CD14-positive monocyte (primary cell): ENCODE results near the gene MEA1. TPM values are rescaled to one million over a fixed set of nuclear protein-coding genes. Genes with fewer than 3 reads are reported as not detected.
A peak's percentile ranks its signal among the peaks of the same experiment; 100 is the strongest.

Source experiments
- DNase-seq, 3 donors: peaks; one replicate each; pipeline ENCODE4 v3.0.0-alpha.2; 2011 to 2022
- H2AFZ ChIP-seq: 2 replicates; pipeline ENCODE4 v1.6.0; 2012; ENCODE audit warnings: mild to moderate bottlenecking, low read depth, low read length, inconsistent platforms; ENCODE audit not compliant: insufficient read depth, poor library complexity, severe bottlenecking
- H3K27ac ChIP-seq, 2 donors: 1 replicate in 1 of 2; 2 replicates in 1 of 2; pipeline ENCODE4 v1.5.1; 2012 to 2013; ENCODE audit warnings: low read length in 2 of 2, control low read depth in 1 of 2, inconsistent platforms in 1 of 2, low read depth in 1 of 2, mild to moderate bottlenecking in 1 of 2
- H3K27me3 ChIP-seq, 2 donors: one replicate each; pipeline versions ENCODE4 v1.6.0 to v1.6.1; 2011 to 2013; ENCODE audit warnings: low read length in 2 of 2; ENCODE audit not compliant: control insufficient read depth in 2 of 2, insufficient read depth in 2 of 2
- H3K36me3 ChIP-seq, 2 donors: replicated peaks in 1 of 2; 1 replicate in 1 of 2; 2 replicates in 1 of 2; pipeline versions ENCODE4 v1.5.1 to v1.6.1; 2012 to 2013; ENCODE audit warnings: low read length in 2 of 2, control low read depth in 1 of 2, inconsistent platforms in 1 of 2, mild to moderate bottlenecking in 1 of 2; ENCODE audit not compliant: insufficient read depth in 2 of 2, control insufficient read depth in 1 of 2
- H3K4me1 ChIP-seq, 2 donors: 1 replicate in 1 of 2; 2 replicates in 1 of 2; pipeline versions ENCODE4 v1.5.1 to v1.6.1; 2012 to 2013; ENCODE audit warnings: low read length in 2 of 2, control low read depth in 1 of 2, inconsistent platforms in 1 of 2, mild to moderate bottlenecking in 1 of 2, moderate library complexity in 1 of 2; ENCODE audit not compliant: insufficient read depth in 2 of 2, control insufficient read depth in 1 of 2
- H3K4me2 ChIP-seq: replicated peaks from 2 replicates; pipeline ENCODE3; 2012; ENCODE audit warnings: low read length, moderate library complexity, mild to moderate bottlenecking; ENCODE audit not compliant: poor library complexity, severe bottlenecking; ENCODE audit errors: extremely low read depth
- H3K4me3 ChIP-seq, 3 experiments: fragments of 200-600 bp in 1 of 3; sonication (generic) in 1 of 3; replicated peaks in 1 of 3; 1 replicate in 2 of 3; 2 replicates in 1 of 3; pipeline ENCODE4 v1.5.1; 2011 to 2013; ENCODE audit warnings: low read length in 3 of 3, mild to moderate bottlenecking in 3 of 3, control low read depth in 2 of 3, low read depth in 2 of 3, inconsistent platforms in 1 of 3, moderate library complexity in 1 of 3
- H3K79me2 ChIP-seq: 2 replicates; pipeline ENCODE4 v1.6.0; 2012; ENCODE audit warnings: mild to moderate bottlenecking, control low read depth, inconsistent platforms, low read length, moderate library complexity; ENCODE audit not compliant: insufficient read depth
- H3K9ac ChIP-seq: 2 replicates; pipeline ENCODE4 v1.6.0; 2017; ENCODE audit warnings: low read length, mild to moderate bottlenecking; ENCODE audit not compliant: insufficient read depth, poor library complexity, severe bottlenecking
- H3K9me3 ChIP-seq, 2 donors: replicated peaks in 1 of 2; 1 replicate in 1 of 2; 2 replicates in 1 of 2; pipeline versions ENCODE4 v1.5.1 to v1.6.1; 2012 to 2013; ENCODE audit warnings: low read length in 2 of 2, control low read depth in 1 of 2; ENCODE audit not compliant: control insufficient read depth in 1 of 2, insufficient read depth in 1 of 2
- H4K20me1 ChIP-seq: 2 replicates; pipeline ENCODE4 v1.6.0; 2012; ENCODE audit warnings: mild to moderate bottlenecking, low read length, control low read depth, moderate library complexity; ENCODE audit not compliant: insufficient read depth
- H3K27ac Mint-ChIP-seq, 7 donors: one replicate each; pipeline ENCODE4 v1.8.0; 2020; ENCODE audit warnings: mild to moderate bottlenecking in 7 of 7, mixed read lengths in 7 of 7, moderate library complexity in 6 of 7, inconsistent platforms in 2 of 7
- H3K27me3 Mint-ChIP-seq, 3 donors: one replicate each; pipeline ENCODE4 v1.8.0; 2021 to 2022; ENCODE audit warnings: low read depth in 3 of 3, mild to moderate bottlenecking in 3 of 3, mixed read lengths in 3 of 3, moderate library complexity in 3 of 3, inconsistent platforms in 1 of 3
- H3K36me3 Mint-ChIP-seq, 2 donors: one replicate each; pipeline ENCODE4 v1.8.0; 2020; ENCODE audit warnings: mixed read lengths in 2 of 2, inconsistent platforms in 1 of 2, mild to moderate bottlenecking in 1 of 2
- H3K4me1 Mint-ChIP-seq: one replicate; pipeline ENCODE4 v1.8.0; 2020; ENCODE audit warnings: mild to moderate bottlenecking, mixed read lengths
- H3K4me3 Mint-ChIP-seq, 2 donors: one replicate each; pipeline ENCODE4 v1.8.0; 2020; ENCODE audit warnings: mild to moderate bottlenecking in 2 of 2, mixed read lengths in 2 of 2, moderate library complexity in 1 of 2
- H3K9me3 Mint-ChIP-seq, 7 donors: one replicate each; pipeline ENCODE4 v1.8.0; 2020 to 2022; ENCODE audit warnings: mixed read lengths in 7 of 7, mild to moderate bottlenecking in 6 of 7, moderate library complexity in 6 of 7, inconsistent platforms in 2 of 7
- CTCF ChIP-seq: fragments of 200-600 bp; IDR thresholded peaks from one replicate; pipeline ENCODE4 v1.8.0; 2022; ENCODE audit warnings: antibody characterized with exemption, mild to moderate bottlenecking
- WGBS: methylation state at CpG from one replicate; pipeline ENCODE4 v1.1.5; 2013; ENCODE audit warnings: missing lambda C conversion rate; ENCODE audit not compliant: insufficient coverage; 5-methylcytosine and 5-hydroxymethylcytosine counted together
- intact Hi-C, 2 donors: fragments of 100-400 bp; cut with micrococcal nuclease; formaldehyde crosslinking; loops; one replicate each; pipeline versions ENCODE4 v1.15.0 to v1.15.1; 2023
- polyA plus RNA-seq, 3 donors: library from polyadenylated mRNA; depleted of rRNA in 1 of 3; unstranded in 2 of 3; stranded (reverse) in 1 of 3; fragments of 300-500 nt in 2 of 3; fragments of >200 nt in 1 of 3; fragmentation: Illumina TruSeq in 2 of 3; gene quantifications; 1 replicate in 2 of 3; 2 replicates in 1 of 3; pipeline ENCODE4 v1.2.3, GENCODE V29; 2012 to 2021

The MEA1 gene
- polyA plus RNA-seq, 3 donors = 31.0 to 59.6 (median 58.8) TPM

DNA sequence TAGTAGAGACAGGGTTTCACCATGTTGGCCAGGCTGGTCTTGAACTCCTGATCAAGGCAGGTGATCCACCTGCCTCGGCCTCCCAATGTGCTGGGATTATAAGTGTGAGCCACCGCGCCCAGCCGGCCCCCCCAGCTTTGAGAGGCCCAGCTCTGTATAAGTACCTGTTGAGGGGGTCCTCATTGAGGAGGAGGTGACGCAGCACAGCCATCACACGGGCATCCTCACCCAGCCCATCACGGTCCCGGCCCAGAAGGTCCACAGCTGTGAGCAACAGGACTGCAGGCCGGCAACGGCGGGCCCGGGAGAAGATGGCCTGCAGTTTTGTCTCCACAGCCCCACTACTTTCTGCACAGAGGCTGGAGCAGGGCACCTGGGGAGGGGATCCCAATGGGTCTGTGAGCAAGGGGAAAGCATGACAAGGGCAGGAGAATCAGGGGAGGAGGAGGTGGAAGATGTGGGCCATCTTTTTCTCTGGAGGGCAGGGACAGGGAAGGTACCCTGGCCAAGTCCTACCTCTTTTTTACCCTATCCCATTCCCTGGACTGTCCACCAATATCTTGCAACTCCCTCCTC lies 45.5 kb downstream of the MEA1 start:
- Histone ChIP-seq H3K9ac (no peak overlapping the region), H3K79me2 (no peaks in the 10 kb centered on the region), H3K27me3 (no peaks in the 10 kb centered on the region), H3K27ac (no peak overlapping the region), H3K9me3 (no peaks in the 10 kb centered on the region), H4K20me1 (peaks cover 8% of the 10 kb centered on the region), H3K36me3 (peaks cover 53% of the 10 kb centered on the region in 2 donors), H2AFZ (no peak overlapping the region), H3K4me1 (peaks cover 7 to 10% of the 10 kb centered on the region in 2 donors), H3K4me3 (no peak overlapping the region), H3K4me2 (no peak overlapping the region)
- 97% methylated on average over 6 of the region's 12 CpGs for WGBS
- intact Hi-C loops = no loop called here
- Mint-ChIP-seq H3K27me3 (peaks cover 0 to 2% (median 0%) of the 10 kb centered on the region in 3 donors), H3K4me3 (peak overlapping the region in 1 of 2 donors; percentile 41), H3K9me3 (peaks cover 0 to 1% (median 0%) of the 10 kb centered on the region in 7 donors), H3K4me1 (peaks cover 11% of the 10 kb centered on the region), H3K36me3 (peaks cover 45 to 77% of the 10 kb centered on the region in 2 donors), H3K27ac (no peak overlapping the region)
- no peak for DNase-seq
- TF ChIP-seq CTCF = no peak

DNA sequence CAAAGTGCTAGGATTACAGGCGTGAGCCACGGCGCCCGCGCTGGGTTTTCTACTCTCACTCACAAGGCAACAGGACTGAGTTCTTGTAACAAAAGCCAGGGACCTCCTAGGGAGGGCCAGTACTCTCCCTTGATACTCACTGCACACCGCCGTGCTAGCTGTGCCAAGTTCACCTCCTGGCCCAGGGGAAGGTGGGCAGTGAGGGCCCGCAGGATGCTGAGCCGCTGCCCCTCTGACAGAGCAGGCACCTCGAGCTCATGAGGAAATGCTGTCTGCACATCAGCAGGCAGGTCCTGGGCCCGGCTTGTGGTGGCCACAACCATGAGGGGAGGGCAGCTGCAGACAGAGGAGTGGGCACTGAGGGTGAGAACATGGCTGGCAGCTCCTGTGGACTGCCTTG lies 46.5 kb downstream of the MEA1 start:
- no peak for DNase-seq
- no peak for TF ChIP-seq CTCF
- intact Hi-C loops = no loop called here
- no peaks in the 10 kb centered on the region for H3K9me3 ChIP-seq
- H3K9ac ChIP-seq = no peak overlapping the region
- H3K4me1 ChIP-seq = peaks cover 7 to 10% of the 10 kb centered on the region in 2 donors
- peak overlapping the region in 1 of 7 donors; percentile 32 for H3K27ac Mint-ChIP-seq
- no peaks in the 10 kb centered on the region for H3K9me3 Mint-ChIP-seq
- peaks cover 59 to 60% of the 10 kb centered on the region in 2 donors for H3K36me3 ChIP-seq
- peaks cover 8% of the 10 kb centered on the region for H4K20me1 ChIP-seq
- no peak overlapping the region for H3K4me2 ChIP-seq
- WGBS = 97% methylated on average over 11 of the region's 11 CpGs
- peaks cover 10% of the 10 kb centered on the region for H3K4me1 Mint-ChIP-seq
- no peak overlapping the region for H2AFZ ChIP-seq
- no peak overlapping the region for H3K4me3 Mint-ChIP-seq
- H3K27me3 ChIP-seq = peaks cover 0 to 2% of the 10 kb centered on the region in 2 donors
- peaks cover 0 to 2% (median 0%) of the 10 kb centered on the region in 3 donors for H3K27me3 Mint-ChIP-seq
- H3K79me2 ChIP-seq = no peaks in the 10 kb centered on the region
- H3K27ac ChIP-seq = no peak overlapping the region
- peaks cover 53 to 79% of the 10 kb centered on the region in 2 donors for H3K36me3 Mint-ChIP-seq
- no peak overlapping the region for H3K4me3 ChIP-seq
